HL-60 (cell line): ENCODE data around the gene CACNA1I.
"Not testable (repeated sequence)": the region's sequence is repeated elsewhere in the genome, so short reads cannot be mapped to it uniquely, and the experiment has no call there.

Experiments used
- CTCF ChIP-seq: IDR thresholded peaks from one replicate; pipeline ENCODE4 v1.5.1; 2011; ENCODE audit warnings: low read length, control low read depth, inconsistent platforms; ENCODE audit not compliant: insufficient read depth
- REST ChIP-seq: IDR thresholded peaks from 2 replicates; pipeline ENCODE4 v1.6.1; 2012; ENCODE audit warnings: low read depth; ENCODE audit not compliant: insufficient replicate concordance

GRCh38 chr22:39522091-39522490 is 48.5 kb upstream of the CACNA1I start:
- not testable (repeated sequence) for TF ChIP-seq CTCF, REST
